BE2C (cell line): Measurements from ENCODE around the gene RAPGEF2.
A peak's percentile ranks its signal among the peaks of the same experiment; 100 is the strongest.

Experiments
- DNase-seq: peaks from one replicate; pipeline ENCODE4 v3.0.0-alpha.2; 2020
- H3K27me3 ChIP-seq: fragments of 250-450 bp; sonication (Bioruptor Pico); 2 replicates; pipeline ENCODE4 v1.5.1; 2020; ENCODE audit warnings: mild to moderate bottlenecking
- H3K36me3 ChIP-seq: fragments of 250-450 bp; sonication (Bioruptor Pico); 2 replicates; pipeline ENCODE4 v1.5.1; 2020; ENCODE audit warnings: mild to moderate bottlenecking
- H3K4me1 ChIP-seq: fragments of 250-450 bp; sonication (Bioruptor Pico); 2 replicates; pipeline ENCODE4 v1.5.1; 2020
- H3K4me3 ChIP-seq: 2 replicates; pipeline ENCODE4 v1.5.1; 2011; ENCODE audit warnings: low read depth, low read length
- H3K9me3 ChIP-seq: fragments of 250-450 bp; sonication (Bioruptor Pico); 2 replicates; pipeline ENCODE4 v1.5.1; 2020
- TF ChIP-seq, protein P1 (sequence below): IDR thresholded peaks from 2 replicates; pipeline ENCODE4 v1.5.1; 2012; ENCODE audit warnings: mild to moderate bottlenecking, low read depth, low read length

The RAPGEF2 gene

GRCh38 chr4:159291176-159291575 is 188.3 kb downstream of the RAPGEF2 start:
- DNase-seq: no peak
- no peak overlapping the region for H3K4me3 ChIP-seq
- H3K9me3 ChIP-seq: no peaks in the 10 kb centered on the region
- no peaks in the 10 kb centered on the region for H3K27me3 ChIP-seq
- 0 out of 2 replicates have a peak, but pooled peaks cover 4% of the 10 kb centered on the region for H3K36me3 ChIP-seq
- TF ChIP-seq, protein P1, sequence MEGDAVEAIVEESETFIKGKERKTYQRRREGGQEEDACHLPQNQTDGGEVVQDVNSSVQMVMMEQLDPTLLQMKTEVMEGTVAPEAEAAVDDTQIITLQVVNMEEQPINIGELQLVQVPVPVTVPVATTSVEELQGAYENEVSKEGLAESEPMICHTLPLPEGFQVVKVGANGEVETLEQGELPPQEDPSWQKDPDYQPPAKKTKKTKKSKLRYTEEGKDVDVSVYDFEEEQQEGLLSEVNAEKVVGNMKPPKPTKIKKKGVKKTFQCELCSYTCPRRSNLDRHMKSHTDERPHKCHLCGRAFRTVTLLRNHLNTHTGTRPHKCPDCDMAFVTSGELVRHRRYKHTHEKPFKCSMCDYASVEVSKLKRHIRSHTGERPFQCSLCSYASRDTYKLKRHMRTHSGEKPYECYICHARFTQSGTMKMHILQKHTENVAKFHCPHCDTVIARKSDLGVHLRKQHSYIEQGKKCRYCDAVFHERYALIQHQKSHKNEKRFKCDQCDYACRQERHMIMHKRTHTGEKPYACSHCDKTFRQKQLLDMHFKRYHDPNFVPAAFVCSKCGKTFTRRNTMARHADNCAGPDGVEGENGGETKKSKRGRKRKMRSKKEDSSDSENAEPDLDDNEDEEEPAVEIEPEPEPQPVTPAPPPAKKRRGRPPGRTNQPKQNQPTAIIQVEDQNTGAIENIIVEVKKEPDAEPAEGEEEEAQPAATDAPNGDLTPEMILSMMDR: no peak
- peaks cover 16% of the 10 kb centered on the region for H3K4me1 ChIP-seq

- H3K4me3 ChIP-seq: no peak overlapping the region
- TF ChIP-seq, protein P1: peak; percentile 28; the same call in 1 of the 2 replicates
- DNase-seq: no peak
- H3K4me1 ChIP-seq: peaks cover 16% of the 10 kb centered on the region
- H3K9me3 ChIP-seq: no peaks in the 10 kb centered on the region
- 0 out of 2 replicates have a peak, but pooled peaks cover 4% of the 10 kb centered on the region for H3K36me3 ChIP-seq
- H3K27me3 ChIP-seq: no peaks in the 10 kb centered on the region
These were observed 189.4 kb downstream of the RAPGEF2 start for GRCh38 chr4:159292137-159292896.

- TF ChIP-seq, protein P1: no peak
- H3K36me3 ChIP-seq: 0 out of 2 replicates have a peak, but pooled peaks cover 4% of the 10 kb centered on the region
- H3K27me3 ChIP-seq: no peaks in the 10 kb centered on the region
- H3K9me3 ChIP-seq: no peaks in the 10 kb centered on the region
- H3K4me1 ChIP-seq: peaks cover 11% of the 10 kb centered on the region
- no peak overlapping the region for H3K4me3 ChIP-seq
- DNase-seq: no peak
These were observed 191.1 kb downstream of the RAPGEF2 start for GRCh38 chr4:159293811-159294515.

GRCh38 chr4:159296061-159296460 is 193.2 kb downstream of the RAPGEF2 start:
- DNase-seq: no peak
- H3K36me3 ChIP-seq: 0 out of 2 replicates have a peak, but pooled peaks cover 4% of the 10 kb centered on the region

GRCh38 chr4:159297091-159297490 is 194.2 kb downstream of the RAPGEF2 start:
- Histone ChIP-seq H3K4me3 (no peak overlapping the region), H3K4me1 (peaks cover 10% of the 10 kb centered on the region), H3K9me3 (no peaks in the 10 kb centered on the region), H3K36me3 (0 out of 2 replicates have a peak, but pooled peaks cover 2% of the 10 kb centered on the region), H3K27me3 (no peaks in the 10 kb centered on the region)
- no peak for DNase-seq
- TF ChIP-seq, protein P1: peak; percentile 22; the same call in 1 of the 2 replicates

More at GRCh38 chr4:159296061-159296460, 193.2 kb downstream of the RAPGEF2 start:
- H3K9me3 ChIP-seq: no peaks in the 10 kb centered on the region
- TF ChIP-seq, protein P1: no peak
- no peaks in the 10 kb centered on the region for H3K27me3 ChIP-seq
- peaks cover 11% of the 10 kb centered on the region for H3K4me1 ChIP-seq
- no peak overlapping the region for H3K4me3 ChIP-seq

DNA sequence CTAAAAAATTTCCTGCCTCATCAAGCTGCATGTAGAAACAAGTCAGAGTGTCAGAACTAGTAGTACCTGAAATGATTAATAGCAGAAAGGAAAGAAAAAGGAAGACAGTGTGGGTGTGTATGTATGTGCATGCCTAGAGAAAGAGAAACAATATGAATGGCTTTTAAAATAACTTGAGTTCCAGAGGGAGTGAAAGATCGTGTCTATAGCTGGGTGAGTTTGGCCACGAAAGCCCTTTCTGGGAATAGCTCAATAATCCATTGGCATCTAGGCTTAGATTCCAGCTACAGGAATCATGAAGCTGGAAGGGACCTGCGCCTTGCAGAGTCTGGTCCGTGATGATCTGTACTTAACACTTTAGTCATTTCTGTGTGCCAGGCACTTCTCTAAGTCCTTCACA is 195.6 kb downstream of the RAPGEF2 start:
- H3K4me3 ChIP-seq: no peak overlapping the region
- DNase-seq: no peak
- no peaks in the 10 kb centered on the region for H3K9me3 ChIP-seq
- no peaks in the 10 kb centered on the region for H3K27me3 ChIP-seq
- TF ChIP-seq, protein P1: no peak
- H3K4me1 ChIP-seq: peaks cover 4% of the 10 kb centered on the region
- H3K36me3 ChIP-seq: no peaks in the 10 kb centered on the region
